Ovary (tissue), 3 donors: ENCODE results near the gene WNT8B.

ENCODE experiments used
- POLR2A ChIP-seq: fragments of 450-650 bp; IDR thresholded peaks from one replicate; pipeline ENCODE4 v1.6.1; 2017; ENCODE audit warnings: antibody characterized with exemption, mild to moderate bottlenecking, moderate library complexity
- TF ChIP-seq, protein P1 (sequence below), 3 donors: fragments of 450-650 bp in 2 of 3; fragments of 200-600 bp in 1 of 3; IDR thresholded peaks; one replicate each; pipeline versions ENCODE4 v1.5.1 to v1.8.0; 2016 to 2022; ENCODE audit warnings: antibody characterized with exemption in 3 of 3, mild to moderate bottlenecking in 1 of 3
- donor health status: DM: no; HTN: no; CAD: no.

DNA sequence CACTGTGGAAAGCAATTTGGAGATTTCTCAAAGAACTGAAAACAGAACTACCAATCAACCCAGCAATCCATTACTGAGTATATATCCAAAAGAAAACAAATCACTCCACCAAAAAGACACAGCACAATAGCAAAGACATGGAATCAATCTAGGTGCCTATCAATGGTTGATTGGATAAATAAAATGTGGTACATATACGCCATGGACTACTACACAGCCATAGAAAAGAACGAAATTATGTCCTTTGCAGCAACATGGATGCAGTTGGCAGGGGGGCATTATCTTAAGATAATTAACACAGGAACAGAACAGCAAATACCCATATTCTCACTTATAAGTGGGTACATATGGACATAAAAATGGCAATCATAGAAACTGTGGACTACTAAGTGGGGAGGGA, 35.4 kb upstream of the WNT8B start:
- TF ChIP-seq POLR2A = no peak
- TF ChIP-seq, protein P1, sequence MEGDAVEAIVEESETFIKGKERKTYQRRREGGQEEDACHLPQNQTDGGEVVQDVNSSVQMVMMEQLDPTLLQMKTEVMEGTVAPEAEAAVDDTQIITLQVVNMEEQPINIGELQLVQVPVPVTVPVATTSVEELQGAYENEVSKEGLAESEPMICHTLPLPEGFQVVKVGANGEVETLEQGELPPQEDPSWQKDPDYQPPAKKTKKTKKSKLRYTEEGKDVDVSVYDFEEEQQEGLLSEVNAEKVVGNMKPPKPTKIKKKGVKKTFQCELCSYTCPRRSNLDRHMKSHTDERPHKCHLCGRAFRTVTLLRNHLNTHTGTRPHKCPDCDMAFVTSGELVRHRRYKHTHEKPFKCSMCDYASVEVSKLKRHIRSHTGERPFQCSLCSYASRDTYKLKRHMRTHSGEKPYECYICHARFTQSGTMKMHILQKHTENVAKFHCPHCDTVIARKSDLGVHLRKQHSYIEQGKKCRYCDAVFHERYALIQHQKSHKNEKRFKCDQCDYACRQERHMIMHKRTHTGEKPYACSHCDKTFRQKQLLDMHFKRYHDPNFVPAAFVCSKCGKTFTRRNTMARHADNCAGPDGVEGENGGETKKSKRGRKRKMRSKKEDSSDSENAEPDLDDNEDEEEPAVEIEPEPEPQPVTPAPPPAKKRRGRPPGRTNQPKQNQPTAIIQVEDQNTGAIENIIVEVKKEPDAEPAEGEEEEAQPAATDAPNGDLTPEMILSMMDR (IDR thresholded peaks at IDR 0.05) = no peak
